Ectodermal cell (in vitro differentiated cells): ENCODE results near the gene HEATR1.

Experiments
- H3K27ac ChIP-seq: 2 replicates; pipeline ENCODE4 v1.7.0; 2013; ENCODE audit warnings: mild to moderate bottlenecking, low read depth, low read length; ENCODE audit not compliant: insufficient read depth, poor library complexity, severe bottlenecking
- H3K27me3 ChIP-seq: 2 replicates; pipeline ENCODE4 v1.7.0; 2013; ENCODE audit warnings: mild to moderate bottlenecking, low read length; ENCODE audit not compliant: insufficient read depth, control insufficient read depth, poor library complexity, severe bottlenecking
- H3K36me3 ChIP-seq: one replicate; pipeline ENCODE4 v1.7.0; 2013; ENCODE audit warnings: low read length; ENCODE audit not compliant: control insufficient read depth, insufficient read depth
- H3K4me1 ChIP-seq: one replicate; pipeline ENCODE4 v1.7.0; 2013; ENCODE audit warnings: low read length; ENCODE audit not compliant: control insufficient read depth, insufficient read depth
- H3K4me3 ChIP-seq: 2 replicates; pipeline ENCODE4 v1.7.0; 2013; ENCODE audit warnings: low read depth, low read length, control low read depth; ENCODE audit not compliant: insufficient read depth
- H3K9me3 ChIP-seq: 2 replicates; pipeline ENCODE4 v1.7.0; 2013; ENCODE audit warnings: mild to moderate bottlenecking, low read length, moderate library complexity; ENCODE audit not compliant: control insufficient read depth
- WGBS, 2 experiments: methylation state at CpG; one replicate each; pipeline ENCODE4 v1.1.7; 2013; ENCODE audit warnings: missing lambda C conversion rate in 2 of 2; 5-methylcytosine and 5-hydroxymethylcytosine counted together

Gene HEATR1

DNA sequence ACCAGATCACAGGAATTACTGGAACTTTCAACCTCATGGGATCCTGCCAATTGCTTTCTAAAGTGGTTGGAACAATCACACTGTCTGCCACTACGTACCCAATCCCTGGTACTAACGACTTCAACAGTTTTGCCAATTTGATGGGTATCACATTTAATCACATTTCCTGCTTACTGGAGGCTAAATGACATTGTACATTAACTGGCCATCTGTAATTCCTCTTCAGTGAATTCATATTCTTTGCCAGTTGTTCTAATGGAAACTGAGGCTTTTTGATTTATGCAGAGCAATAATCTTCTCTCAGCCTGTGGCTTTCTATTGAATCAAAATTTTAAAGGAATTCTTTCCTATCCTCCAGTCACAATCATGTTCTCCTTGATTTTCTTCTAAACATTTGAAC lies 42.3 kb downstream of the HEATR1 start:
- Histone ChIP-seq H3K27me3 (no peaks in the 10 kb centered on the region), H3K36me3 (peaks cover 44% of the 10 kb centered on the region), H3K27ac (no peak overlapping the region), H3K9me3 (no peaks in the 10 kb centered on the region), H3K4me1 (no peaks in the 10 kb centered on the region), H3K4me3 (no peak overlapping the region)
- WGBS, 2 experiments = 93 to 98% methylated on average over 2 of the region's 2 CpGs

DNA sequence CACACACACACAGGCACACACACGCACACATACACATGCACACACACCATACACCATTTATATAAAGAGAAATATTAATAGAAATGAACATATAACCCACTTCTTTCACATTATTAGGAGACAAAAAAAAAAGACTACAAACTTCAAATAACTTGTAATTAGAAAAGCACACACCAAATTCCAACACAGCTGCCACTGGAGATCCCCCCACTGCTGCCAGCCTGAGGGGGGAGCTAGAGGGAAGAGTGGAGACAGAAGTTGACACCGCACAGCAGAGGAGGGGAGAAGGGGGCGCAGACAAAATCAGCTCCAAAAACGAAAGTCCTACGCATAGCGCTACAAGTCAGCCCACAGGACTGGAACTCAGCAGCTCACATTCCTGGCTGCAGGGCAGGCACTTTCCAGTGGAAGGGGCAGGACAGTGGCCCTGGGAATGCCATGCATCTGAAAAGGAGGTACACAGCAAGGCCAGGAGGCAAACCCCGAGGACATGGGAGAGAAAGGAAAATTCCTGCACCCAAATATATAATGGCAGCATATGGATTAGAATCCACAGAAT lies 44.0 kb downstream of the HEATR1 start:
- WGBS, 2 experiments = 83 to 85% methylated on average over 6 of the region's 7 CpGs
- no peaks in the 10 kb centered on the region for H3K4me1 ChIP-seq
- H3K27me3 ChIP-seq = no peaks in the 10 kb centered on the region
- no peak overlapping the region for H3K4me3 ChIP-seq
- no peaks in the 10 kb centered on the region for H3K9me3 ChIP-seq
- H3K27ac ChIP-seq = no peak overlapping the region
- peaks cover 45% of the 10 kb centered on the region for H3K36me3 ChIP-seq

DNA sequence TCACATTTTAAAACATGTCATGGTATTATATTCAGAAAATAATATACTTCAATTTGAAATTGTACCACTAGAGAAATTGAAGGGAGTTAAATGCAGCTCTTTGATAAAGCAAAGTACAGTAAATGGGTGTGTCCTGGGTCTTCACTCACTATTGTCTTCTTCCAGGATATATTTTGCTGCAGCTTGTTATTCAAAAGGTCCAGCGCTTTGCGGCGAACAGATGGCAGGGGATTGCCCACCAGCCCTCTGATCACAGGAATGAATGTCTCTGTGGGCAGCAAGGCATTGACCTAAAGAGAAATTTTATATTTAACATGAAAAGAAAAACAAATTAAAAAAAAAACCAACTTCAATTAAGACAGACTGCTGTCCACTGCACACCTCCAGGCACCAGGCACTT lies 45.5 kb downstream of the HEATR1 start:
- H3K36me3 ChIP-seq = peaks cover 40% of the 10 kb centered on the region
- no peak overlapping the region for H3K4me3 ChIP-seq
- no peak overlapping the region for H3K27ac ChIP-seq
- no peaks in the 10 kb centered on the region for H3K9me3 ChIP-seq
- H3K4me1 ChIP-seq = no peaks in the 10 kb centered on the region
- 80 to 93% methylated on average over 1 to 3 of the region's 3 CpGs for WGBS, 2 experiments
- no peaks in the 10 kb centered on the region for H3K27me3 ChIP-seq

DNA sequence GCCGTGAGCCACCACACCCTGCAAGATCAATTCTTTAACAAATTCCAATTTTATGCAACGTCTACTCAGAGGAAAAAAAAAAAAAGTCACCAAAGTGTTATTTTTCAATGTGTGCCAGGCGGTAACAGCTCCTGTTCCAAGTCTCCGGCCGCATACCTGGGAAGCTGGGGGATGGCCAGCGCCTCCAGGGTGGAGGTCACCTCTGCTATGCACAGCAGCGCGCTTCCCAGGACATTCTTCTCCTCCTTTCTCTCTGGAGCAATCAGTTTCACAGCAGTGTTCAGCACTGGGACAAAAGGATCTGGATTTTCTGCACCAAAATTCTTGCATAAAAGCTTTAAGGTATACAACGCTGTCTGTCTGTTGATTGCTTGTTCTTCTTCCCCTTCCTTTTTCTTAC lies 46.2 kb downstream of the HEATR1 start:
- Histone ChIP-seq H3K27me3 (no peaks in the 10 kb centered on the region), H3K36me3 (peaks cover 33% of the 10 kb centered on the region), H3K27ac (no peak overlapping the region), H3K9me3 (no peaks in the 10 kb centered on the region), H3K4me3 (no peak overlapping the region), H3K4me1 (no peaks in the 10 kb centered on the region)
- WGBS, 2 experiments = 95 to 96% methylated on average over 9 of the region's 9 CpGs

DNA sequence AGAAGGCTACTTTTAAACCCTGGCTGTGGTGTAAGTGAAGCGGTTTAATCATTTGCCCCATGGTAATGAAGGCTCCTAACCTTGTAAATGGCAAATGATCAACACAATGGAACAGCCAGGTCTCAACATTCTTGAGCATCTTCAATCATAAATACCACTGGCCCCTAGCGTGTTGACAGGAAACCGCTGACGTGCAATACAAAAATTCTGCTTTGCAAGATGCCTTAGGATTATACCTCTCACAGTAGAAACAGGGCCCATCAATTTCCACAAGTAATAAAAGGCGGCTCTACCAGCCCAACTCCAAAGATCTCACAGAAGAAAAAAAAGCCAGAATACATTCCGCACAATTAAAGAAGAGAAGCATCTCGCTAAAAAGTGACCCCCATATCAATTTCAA lies 47.7 kb downstream of the HEATR1 start:
- H3K36me3 ChIP-seq = peaks cover 42% of the 10 kb centered on the region
- H3K27ac ChIP-seq = no peak overlapping the region
- H3K4me1 ChIP-seq = no peaks in the 10 kb centered on the region
- 94 to 96% methylated on average over 5 to 7 of the region's 7 CpGs for WGBS, 2 experiments
- no peak overlapping the region for H3K4me3 ChIP-seq
- no peaks in the 10 kb centered on the region for H3K27me3 ChIP-seq
- no peaks in the 10 kb centered on the region for H3K9me3 ChIP-seq

DNA sequence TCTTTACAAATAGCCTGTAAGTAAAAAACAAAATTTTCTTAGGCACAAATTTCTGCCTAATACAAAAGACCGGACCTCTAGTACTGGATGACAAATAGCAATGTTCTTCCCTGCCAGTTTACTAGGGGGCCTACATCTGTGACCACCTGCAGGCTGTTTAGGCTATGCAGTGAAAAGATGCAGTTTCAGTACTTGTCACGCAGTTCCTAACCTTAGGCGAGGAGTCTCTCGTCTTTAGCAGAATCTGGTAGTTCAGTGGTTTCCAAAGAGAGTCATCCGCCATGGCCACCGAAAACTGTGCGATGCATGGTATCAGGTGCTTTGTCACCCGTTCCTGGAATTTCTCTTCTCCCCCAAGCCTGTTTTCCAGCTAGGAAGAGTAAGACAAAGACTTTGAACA lies 50.9 kb downstream of the HEATR1 start:
- H3K9me3 ChIP-seq = no peaks in the 10 kb centered on the region
- H3K4me1 ChIP-seq = no peaks in the 10 kb centered on the region
- H3K4me3 ChIP-seq = no peak overlapping the region
- H3K27ac ChIP-seq = no peak overlapping the region
- no peaks in the 10 kb centered on the region for H3K27me3 ChIP-seq
- WGBS, 2 experiments = 84 to 85% methylated on average over 8 of the region's 8 CpGs
- H3K36me3 ChIP-seq = peaks cover 48% of the 10 kb centered on the region

DNA sequence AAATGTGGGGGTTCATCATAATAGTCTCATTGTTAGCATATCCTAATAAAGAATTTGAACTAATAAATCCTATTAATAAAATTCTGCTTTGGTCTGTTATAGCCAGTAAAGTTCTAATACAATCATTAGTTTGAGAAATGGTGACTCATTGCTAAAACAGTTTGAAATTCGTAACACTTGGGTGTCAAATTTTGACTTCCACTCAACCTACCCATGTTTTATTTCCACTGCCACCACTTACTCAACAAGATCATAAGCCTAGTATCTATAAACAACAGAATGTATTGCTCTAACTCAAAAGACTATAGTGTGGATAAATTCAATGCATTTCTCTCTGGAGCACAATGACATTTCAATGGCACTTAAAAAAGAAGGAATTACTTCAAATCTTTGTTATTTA lies 51.4 kb downstream of the HEATR1 start:
- WGBS, 2 experiments = 72% methylated on average over 1 of the region's 1 CpG; no CpG with 5 or more reads in 1 of the 2 experiments
- Histone ChIP-seq H3K27ac (no peak overlapping the region), H3K27me3 (no peaks in the 10 kb centered on the region), H3K4me1 (no peaks in the 10 kb centered on the region), H3K9me3 (no peaks in the 10 kb centered on the region), H3K36me3 (peaks cover 47% of the 10 kb centered on the region), H3K4me3 (no peak overlapping the region)

DNA sequence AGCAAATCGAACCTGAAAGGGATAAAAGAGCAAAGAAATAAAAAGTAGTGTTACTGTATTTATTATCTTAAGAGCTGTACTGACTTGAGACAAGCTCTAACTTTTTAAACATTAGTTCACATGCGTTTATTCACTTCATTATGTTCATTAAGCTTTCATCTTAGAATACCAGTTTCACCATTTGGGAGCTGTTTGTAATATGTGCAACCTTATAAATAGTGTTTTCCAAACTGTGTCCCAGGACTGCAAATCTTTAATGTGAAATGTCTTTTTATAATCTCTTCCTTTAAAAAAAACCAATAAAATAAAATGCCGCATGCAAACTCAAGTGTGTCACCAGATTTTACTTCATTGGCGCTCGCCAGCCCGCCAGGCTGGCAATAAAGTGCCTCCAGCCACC lies 52.2 kb downstream of the HEATR1 start:
- H3K9me3 ChIP-seq = no peaks in the 10 kb centered on the region
- WGBS, 2 experiments = 84 to 92% methylated on average over 5 to 6 of the region's 6 CpGs
- H3K27ac ChIP-seq = no peak overlapping the region
- H3K4me1 ChIP-seq = no peaks in the 10 kb centered on the region
- H3K27me3 ChIP-seq = no peaks in the 10 kb centered on the region
- H3K4me3 ChIP-seq = no peak overlapping the region
- H3K36me3 ChIP-seq = peaks cover 46% of the 10 kb centered on the region

DNA sequence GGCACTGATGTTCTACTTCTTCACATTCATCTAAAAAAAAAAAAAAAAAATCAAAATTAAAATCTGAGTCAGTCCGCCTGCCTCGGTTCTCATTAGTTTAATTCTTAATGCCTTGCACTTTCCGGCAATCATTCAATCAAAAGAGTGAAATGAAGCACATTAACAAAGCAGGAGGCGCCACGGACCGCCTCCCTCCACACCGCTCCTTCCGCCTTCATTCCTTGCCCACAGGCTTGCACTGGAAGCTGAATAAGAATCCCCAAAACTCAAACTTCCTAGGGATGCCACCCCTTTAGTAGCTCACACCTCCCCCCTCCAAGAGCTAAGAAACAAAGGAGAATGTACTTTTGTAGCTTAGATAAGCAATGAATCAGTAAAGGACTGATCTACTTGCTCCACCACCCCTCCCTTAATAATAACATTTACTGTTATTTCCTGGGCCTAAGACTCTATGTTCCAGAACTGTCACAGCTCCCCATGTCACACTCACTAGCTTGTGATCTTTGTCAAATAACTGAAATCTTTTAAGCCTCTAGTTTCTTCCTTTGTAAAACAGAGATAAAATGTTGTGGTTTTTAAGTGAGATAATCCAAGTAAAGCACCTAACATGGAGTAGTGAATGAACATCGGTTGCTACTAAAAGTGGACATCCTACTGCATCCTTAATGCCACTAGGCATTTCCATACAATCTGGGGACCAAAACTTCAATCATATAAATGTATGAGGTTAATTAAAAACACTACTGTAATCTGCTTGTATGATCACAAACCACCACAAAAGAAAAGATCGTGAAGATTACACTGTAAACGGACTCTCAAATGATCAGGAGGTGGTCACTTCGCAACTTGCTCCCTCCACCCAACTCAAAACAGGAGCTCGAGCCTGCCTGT lies 53.1 kb downstream of the HEATR1 start:
- H3K9me3 ChIP-seq = no peaks in the 10 kb centered on the region
- peaks cover 49% of the 10 kb centered on the region for H3K36me3 ChIP-seq
- no peak overlapping the region for H3K4me3 ChIP-seq
- H3K4me1 ChIP-seq = no peaks in the 10 kb centered on the region
- H3K27me3 ChIP-seq = no peaks in the 10 kb centered on the region
- 88% methylated on average over 12 to 13 of the region's 13 CpGs for WGBS, 2 experiments
- H3K27ac ChIP-seq = no peak overlapping the region

DNA sequence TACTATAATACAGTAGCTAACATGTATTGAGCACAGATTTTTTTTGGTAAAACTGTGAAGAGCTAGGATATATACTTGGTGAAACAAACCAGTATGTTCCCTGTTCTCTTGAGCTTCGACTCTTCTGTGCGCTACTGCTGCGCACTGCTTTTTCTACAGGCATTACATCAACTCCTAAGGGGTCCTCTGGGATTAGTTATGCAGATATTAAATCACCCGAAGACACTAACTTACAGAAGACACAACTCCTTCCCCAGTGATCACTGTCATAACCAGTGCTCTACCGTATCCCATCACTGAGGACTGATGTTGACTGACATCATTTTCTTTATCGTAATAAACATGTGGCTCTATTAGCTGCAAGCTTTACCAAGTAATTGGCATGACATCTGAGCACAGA lies 55.9 kb downstream of the HEATR1 start:
- no peaks in the 10 kb centered on the region for H3K4me1 ChIP-seq

More for the DNA sequence above, 55.9 kb downstream of the HEATR1 start:
- Histone ChIP-seq H3K27ac (no peak overlapping the region), H3K4me3 (no peak overlapping the region), H3K27me3 (no peaks in the 10 kb centered on the region), H3K9me3 (no peaks in the 10 kb centered on the region), H3K36me3 (peaks cover 41% of the 10 kb centered on the region)
- WGBS, 2 experiments = 90 to 95% methylated on average over 6 of the region's 6 CpGs
